Nephron (organoid): ENCODE data around the gene FUT1.
A peak's percentile ranks its signal among the peaks of the same experiment; 100 is the strongest.
"Not testable (repeated sequence)": the region's sequence is repeated elsewhere in the genome, so short reads cannot be mapped to it uniquely, and the experiment has no call there.

ENCODE experiments used
- H3K27ac Mint-ChIP-seq, 3 experiments: 2 replicates each; pipeline ENCODE4 v1.8.0; 2020; ENCODE audit warnings: mixed read lengths in 3 of 3, mild to moderate bottlenecking in 2 of 3, moderate library complexity in 1 of 3
- H3K27me3 Mint-ChIP-seq: 2 replicates; pipeline ENCODE4 v1.8.0; 2021; ENCODE audit warnings: low read depth, mild to moderate bottlenecking, moderate library complexity, mixed read lengths
- H3K36me3 Mint-ChIP-seq: 2 replicates; pipeline ENCODE4 v1.8.0; 2020; ENCODE audit warnings: low read depth, mixed read lengths
- H3K4me1 Mint-ChIP-seq: 2 replicates; pipeline ENCODE4 v1.8.0; 2020; ENCODE audit warnings: mixed read lengths
- H3K4me3 Mint-ChIP-seq, 3 experiments: 2 replicates each; pipeline ENCODE4 v1.8.0; 2020; ENCODE audit warnings: mild to moderate bottlenecking in 3 of 3, mixed read lengths in 3 of 3, moderate library complexity in 2 of 3
- H3K9me3 Mint-ChIP-seq: 2 replicates; pipeline ENCODE4 v1.8.0; 2020; ENCODE audit warnings: mixed read lengths
- CTCF ChIP-seq, 3 experiments: fragments of 200-600 bp; sonication (generic); IDR thresholded peaks; one replicate each; pipeline ENCODE4 v1.5.0; 2021; ENCODE audit warnings: antibody characterized with exemption in 3 of 3; ENCODE audit not compliant: unreplicated experiment in 3 of 3

Gene FUT1

GRCh38 chr19:48720613-48721296 lies 31.7 kb downstream of the FUT1 start:
- no peak for TF ChIP-seq CTCF (IDR thresholded peaks at IDR 0.05; ENCODE audit: unreplicated experiment in 3 of 3)
- H3K9me3 Mint-ChIP-seq = no peaks in the 10 kb centered on the region
- peak overlapping the region; percentile 91 to 94 (median 93) for H3K4me3 Mint-ChIP-seq

DNA sequence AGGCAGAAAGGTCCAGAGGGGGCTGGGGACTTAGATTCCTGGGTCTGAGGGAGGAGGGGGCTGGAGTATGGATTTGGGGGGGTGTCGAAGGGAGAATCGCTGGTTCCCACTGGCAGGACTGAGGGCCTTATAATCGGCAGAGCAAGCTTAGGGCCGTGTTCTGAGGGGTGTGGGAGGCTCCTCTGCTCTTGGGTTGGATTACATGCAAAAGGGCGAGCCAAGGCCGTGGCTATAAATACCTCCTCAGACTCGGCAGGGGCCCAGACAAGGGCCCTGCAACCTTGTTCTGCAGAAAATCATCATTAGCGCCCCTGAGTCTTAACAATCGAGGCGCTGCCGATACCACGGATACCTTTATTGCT lies 32.2 kb downstream of the FUT1 start:
- H3K4me1 Mint-ChIP-seq = peaks cover 50% of the 10 kb centered on the region
- H3K4me3 Mint-ChIP-seq = peak overlapping the region; percentile 91 to 94 (median 93)
- no peaks in the 10 kb centered on the region for H3K27me3 Mint-ChIP-seq
- H3K27ac Mint-ChIP-seq = peak overlapping the region; percentile 98
- H3K36me3 Mint-ChIP-seq = no peaks in the 10 kb centered on the region
- no peak for TF ChIP-seq CTCF (IDR thresholded peaks at IDR 0.05; ENCODE audit: unreplicated experiment in 3 of 3)
- no peaks in the 10 kb centered on the region for H3K9me3 Mint-ChIP-seq

More at GRCh38 chr19:48720613-48721296, 31.7 kb downstream of the FUT1 start:
- no peaks in the 10 kb centered on the region for H3K36me3 Mint-ChIP-seq
- no peaks in the 10 kb centered on the region for H3K27me3 Mint-ChIP-seq
- peaks cover 48% of the 10 kb centered on the region for H3K4me1 Mint-ChIP-seq
- peak overlapping the region; percentile 98 for H3K27ac Mint-ChIP-seq

DNA sequence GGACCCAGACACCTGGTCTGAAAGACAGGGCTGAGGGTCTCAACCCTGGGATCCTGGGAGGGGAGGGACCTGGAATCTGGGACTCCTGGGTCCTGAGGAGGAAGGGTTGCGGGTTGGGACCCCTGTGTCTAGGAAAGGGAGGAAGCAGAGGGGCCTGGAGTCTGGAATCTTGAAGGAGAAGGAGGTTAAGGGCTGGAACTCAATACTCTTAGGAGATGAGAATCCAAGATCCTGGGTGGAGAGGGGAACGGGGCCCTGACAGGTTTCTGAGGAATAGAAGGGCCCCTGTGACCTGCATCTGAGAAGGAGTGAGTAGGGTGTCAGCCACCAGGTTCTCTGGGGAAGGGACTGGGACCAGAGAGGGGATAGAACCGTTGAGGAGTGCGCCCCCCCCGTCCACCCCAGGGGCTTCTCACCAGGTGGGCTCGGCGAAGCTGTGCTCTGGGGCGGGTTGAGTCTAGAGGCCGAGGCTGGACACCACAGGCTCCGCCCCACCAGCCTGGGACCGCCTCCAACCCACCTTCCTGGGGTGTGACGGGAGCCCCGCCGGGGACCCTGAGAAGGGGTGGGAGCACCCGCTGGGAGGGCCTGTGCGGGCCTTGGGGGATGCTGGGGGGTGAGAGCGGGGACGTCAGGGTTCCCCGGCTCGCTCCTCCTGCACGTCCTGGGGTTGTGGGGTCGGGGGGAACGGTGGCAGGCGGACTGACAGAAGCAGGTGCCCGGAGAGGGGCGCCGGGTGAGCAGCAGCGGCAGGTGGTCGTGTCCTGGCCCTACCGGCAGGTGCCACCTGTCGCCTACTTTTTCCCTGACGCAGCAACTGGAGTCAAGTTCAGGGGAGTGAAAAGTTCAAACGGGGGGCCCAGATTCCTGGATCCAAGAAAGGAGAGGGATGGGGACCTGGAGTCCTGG lies 32.9 kb downstream of the FUT1 start, which contains the start of gene MAMSTR:
TSS of gene MAMSTR (minus strand) at position 463 of the 909 bp plus-strand sequence. CDS start 694 bp downstream, outside the sequence.
- H3K4me3 Mint-ChIP-seq = peak within 1 kb of the TSS; percentile 91 to 94 (median 93)
- peak within 1 kb of the TSS; percentile 98 for H3K27ac Mint-ChIP-seq
- H3K27me3 Mint-ChIP-seq = no peaks in the 10 kb centered on the region
- H3K9me3 Mint-ChIP-seq = no peaks in the 10 kb centered on the region
- no peaks in the 10 kb centered on the region for H3K36me3 Mint-ChIP-seq
- no peak for TF ChIP-seq CTCF (IDR thresholded peaks at IDR 0.05; ENCODE audit: unreplicated experiment in 3 of 3)
- H3K4me1 Mint-ChIP-seq = peaks cover 50% of the 10 kb centered on the region

- no peaks in the 10 kb centered on the region for H3K9me3 Mint-ChIP-seq
- H3K4me1 Mint-ChIP-seq = peaks cover 50% of the 10 kb centered on the region
- H3K27me3 Mint-ChIP-seq = no peaks in the 10 kb centered on the region
- no peak for TF ChIP-seq CTCF (IDR thresholded peaks at IDR 0.05; ENCODE audit: unreplicated experiment in 3 of 3)
- no peaks in the 10 kb centered on the region for H3K36me3 Mint-ChIP-seq
- H3K27ac Mint-ChIP-seq = peak overlapping the region; percentile 97 to 98 (median 97)
- H3K4me3 Mint-ChIP-seq = peak overlapping the region; percentile 72 to 91 (median 82)
Observed at GRCh38 chr19:48718711-48719231, 33.7 kb downstream of the FUT1 start.

DNA sequence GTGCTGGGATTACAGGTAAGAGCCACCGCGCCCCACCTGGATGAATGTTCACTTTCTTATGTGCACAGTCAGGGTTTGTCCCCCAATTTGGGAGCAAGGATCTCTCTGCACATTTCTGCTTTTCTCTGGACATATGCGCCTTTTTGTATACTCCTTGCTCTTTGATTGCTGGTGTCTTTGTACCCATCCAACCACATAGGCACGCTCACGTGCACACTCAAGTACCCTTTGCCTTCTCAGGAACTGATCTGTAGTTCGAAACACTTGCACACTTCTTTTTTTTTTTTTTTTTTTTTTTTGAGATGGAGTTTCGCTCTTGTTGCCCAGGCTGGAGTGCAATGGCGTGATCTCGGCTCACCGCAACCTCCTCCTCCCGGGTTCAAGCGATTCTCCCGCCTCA lies 34.3 kb downstream of the FUT1 start:
- H3K27me3 Mint-ChIP-seq, H3K9me3 Mint-ChIP-seq, H3K36me3 Mint-ChIP-seq: not testable (repeated sequence)
- Mint-ChIP-seq H3K4me3 (peak overlapping the region; percentile 72 to 91 (median 82)), H3K4me1 (peaks cover 50% of the 10 kb centered on the region), H3K27ac (peak overlapping the region; percentile 97 to 98 (median 97))
